Pancreas (tissue), 10 donors: ENCODE data around the gene B3GNT7. TPM values are rescaled to one million over a fixed set of nuclear protein-coding genes. Genes with fewer than 3 reads are reported as not detected.

Experiments used
- ATAC-seq, 4 donors: fragments of 200-7000 bp; cut with Tn5 transposase; one replicate each; pipeline versions ENCODE4 v1.8.0 to v1.9.1; 2020; ENCODE audit warnings: mild to moderate bottlenecking in 4 of 4, moderate library complexity in 4 of 4
- DNase-seq, 6 donors: peaks; one replicate each; pipeline ENCODE4 v3.0.0-alpha.2; 2020
- FAIRE-seq: peaks from 2 replicates; lab custom pipeline; 2012; peaks lifted over from hg19 to GRCh38; lab: Jason Lieb, UNC
- H3K27ac ChIP-seq, 4 donors: fragments of 200-600 bp; sonication (generic); 1 replicate in 3 of 4; 2 replicates in 1 of 4; pipeline versions ENCODE4 v1.5.0 to v1.8.0; 2020
- H3K27me3 ChIP-seq, 4 donors: fragments of 200-600 bp; one replicate each; pipeline ENCODE4 v1.8.0; 2021
- H3K36me3 ChIP-seq, 3 donors: fragments of 200-600 bp; sonication (generic) in 1 of 3; one replicate each; pipeline versions ENCODE4 v1.5.0 to v1.8.0; 2020 to 2021
- H3K4me1 ChIP-seq, 3 donors: fragments of 200-600 bp; one replicate each; pipeline ENCODE4 v1.8.0; 2021
- H3K4me3 ChIP-seq, 4 donors: fragments of 200-600 bp; sonication (generic) in 2 of 4; one replicate each; pipeline versions ENCODE4 v1.5.0 to v1.8.0; 2020 to 2021
- H3K9me3 ChIP-seq, 4 donors: fragments of 200-600 bp; one replicate each; pipeline ENCODE4 v1.8.0; 2021
- WGBS, 2 donors: extraction: QIAGEN DNeasy Blood & Tissue Kit; methylation state at CpG; one replicate each; pipeline ENCODE4 v1.1.7; 2013; 5-methylcytosine and 5-hydroxymethylcytosine counted together
- intact Hi-C, 3 donors: fragments of 100-400 bp; cut with DNase I; formaldehyde crosslinking; loops; one replicate each; pipeline versions ENCODE4 v1.11.1 to v1.14.2; 2022
- polyA plus RNA-seq, 2 donors: library from polyadenylated mRNA; stranded (reverse); fragments of 200-250 nt; gene quantifications; one replicate each; pipeline ENCODE4 v1.2.3, GENCODE V29; 2013
- total RNA-seq, 6 donors: library from RNA; stranded (reverse); fragmentation: NEBNext Ultra II Directional in 4 of 6; extraction: Animal tissue kit (Norgen Biotek cat#: 25700) in 4 of 6; gene quantifications; one replicate each; pipeline versions ENCODE4 v1.2.1 to v1.2.4, GENCODE V29; 2021 to 2023
- TF ChIP-seq, protein P1 (sequence below), 4 donors: fragments of 200-600 bp; sonication (generic) in 3 of 4; IDR thresholded peaks; one replicate each; pipeline versions ENCODE4 v1.5.0 to v1.8.0; 2021; ENCODE audit warnings: antibody characterized with exemption in 4 of 4
- donor health status: healthy with polysubstance abuse.
- donor health status: DM: no; HTN: no; CAD: no; lungs with moderate emphysema.
- donor health status: DM: no; HTN: no; CAD: no.
- donor health status: control.
- donor health status: control.
- donor health status: Bipolar disorder and iron deficiency.
- donor health status: DM: yes; HTN: yes; CAD: no.
- donor health status: DM: no; HTN: no; CAD: no.
- donor health status: DM: no; HTN: no; CAD: no.
- donor health status: DM: yes; HTN: yes; CAD: no.

The B3GNT7 gene
- total and polyA plus RNA-seq, 8 donors, result 5.6 to 34.5 (median 12.1) TPM

- Histone ChIP-seq H3K36me3 (no peaks in the 10 kb centered on the region), H3K4me1 (peaks cover 0 to 6% (median 4%) of the 10 kb centered on the region in 3 donors), H3K27me3 (no peaks in the 10 kb centered on the region), H3K4me3 (no peak overlapping the region), H3K9me3 (no peaks in the 10 kb centered on the region), H3K27ac (peak overlapping the region in 1 of 4 donors; percentile 33)
- TF ChIP-seq, protein P1, sequence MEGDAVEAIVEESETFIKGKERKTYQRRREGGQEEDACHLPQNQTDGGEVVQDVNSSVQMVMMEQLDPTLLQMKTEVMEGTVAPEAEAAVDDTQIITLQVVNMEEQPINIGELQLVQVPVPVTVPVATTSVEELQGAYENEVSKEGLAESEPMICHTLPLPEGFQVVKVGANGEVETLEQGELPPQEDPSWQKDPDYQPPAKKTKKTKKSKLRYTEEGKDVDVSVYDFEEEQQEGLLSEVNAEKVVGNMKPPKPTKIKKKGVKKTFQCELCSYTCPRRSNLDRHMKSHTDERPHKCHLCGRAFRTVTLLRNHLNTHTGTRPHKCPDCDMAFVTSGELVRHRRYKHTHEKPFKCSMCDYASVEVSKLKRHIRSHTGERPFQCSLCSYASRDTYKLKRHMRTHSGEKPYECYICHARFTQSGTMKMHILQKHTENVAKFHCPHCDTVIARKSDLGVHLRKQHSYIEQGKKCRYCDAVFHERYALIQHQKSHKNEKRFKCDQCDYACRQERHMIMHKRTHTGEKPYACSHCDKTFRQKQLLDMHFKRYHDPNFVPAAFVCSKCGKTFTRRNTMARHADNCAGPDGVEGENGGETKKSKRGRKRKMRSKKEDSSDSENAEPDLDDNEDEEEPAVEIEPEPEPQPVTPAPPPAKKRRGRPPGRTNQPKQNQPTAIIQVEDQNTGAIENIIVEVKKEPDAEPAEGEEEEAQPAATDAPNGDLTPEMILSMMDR (IDR thresholded peaks at IDR 0.05), result no peak
- FAIRE-seq (no peak), DNase-seq (peak in 3 of 6 donors; percentile 28 to 54 (median 44)), ATAC-seq (peak; percentile 75 to 85 (median 78))
- WGBS, 2 donors, result 33 to 36% methylated on average over 5 of the region's 5 CpGs
- intact Hi-C loops, result no loop called here
Observed at GRCh38 chr2:231356466-231356844, 39.1 kb upstream of the B3GNT7 start.

DNA sequence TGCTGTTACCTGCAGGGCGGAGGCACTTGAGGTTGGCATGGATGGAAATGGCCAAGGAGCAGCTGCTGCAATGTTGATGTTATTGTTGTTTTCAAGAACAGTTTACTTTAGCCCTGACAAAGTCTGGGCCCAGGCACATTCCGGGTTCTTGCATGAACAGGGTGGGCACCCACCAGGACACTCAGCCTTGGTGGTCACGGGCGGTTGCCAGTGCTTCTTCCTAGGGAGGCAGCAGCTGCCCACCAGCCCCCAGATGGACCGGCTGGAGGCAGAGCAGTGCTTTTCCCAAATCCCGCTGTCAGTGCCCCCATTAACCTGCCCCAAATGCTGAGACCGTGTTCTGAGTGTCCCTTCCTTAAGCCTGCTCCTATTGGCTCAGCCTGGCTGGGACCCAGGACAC is 38.5 kb upstream of the B3GNT7 start:
- H3K27ac ChIP-seq, result peak overlapping the region in 1 of 4 donors; percentile 33
- peaks cover 0 to 6% (median 4%) of the 10 kb centered on the region in 3 donors for H3K4me1 ChIP-seq
- ATAC-seq, result no peak
- intact Hi-C loops, result no loop called here
- H3K36me3 ChIP-seq, result no peaks in the 10 kb centered on the region
- H3K27me3 ChIP-seq, result no peaks in the 10 kb centered on the region
- TF ChIP-seq, protein P1 (IDR thresholded peaks at IDR 0.05), result no peak
- no peak overlapping the region for H3K4me3 ChIP-seq
- WGBS, 2 donors, result 95 to 96% methylated on average over 7 of the region's 7 CpGs
- no peaks in the 10 kb centered on the region for H3K9me3 ChIP-seq
- peak in 1 of 6 donors; percentile 23 for DNase-seq
- no peak for FAIRE-seq

GRCh38 chr2:231357931-231358330 is 37.6 kb upstream of the B3GNT7 start:
- no peaks in the 10 kb centered on the region for H3K9me3 ChIP-seq
- peak in 1 of 6 donors; percentile 21 for DNase-seq
- H3K36me3 ChIP-seq, result no peaks in the 10 kb centered on the region
- 95% methylated on average over 4 of the region's 4 CpGs for WGBS, 2 donors
- TF ChIP-seq, protein P1 (IDR thresholded peaks at IDR 0.05), result no peak
- H3K4me3 ChIP-seq, result no peak overlapping the region
- ATAC-seq, result no peak
- intact Hi-C loops, result no loop called here
- no peaks in the 10 kb centered on the region for H3K27me3 ChIP-seq
- FAIRE-seq, result no peak
- H3K27ac ChIP-seq, result no peak overlapping the region
- H3K4me1 ChIP-seq, result peaks cover 0 to 6% (median 4%) of the 10 kb centered on the region in 3 donors

- DNase-seq, result peak in 1 of 6 donors; percentile 18
- Histone ChIP-seq H3K4me1 (peaks cover 0 to 6% (median 4%) of the 10 kb centered on the region in 3 donors), H3K4me3 (no peak overlapping the region), H3K36me3 (no peaks in the 10 kb centered on the region), H3K27ac (no peak overlapping the region), H3K9me3 (no peaks in the 10 kb centered on the region), H3K27me3 (no peaks in the 10 kb centered on the region)
- ATAC-seq, result no peak
- 94 to 99% methylated on average over 9 to 10 of the region's 10 CpGs for WGBS, 2 donors
- intact Hi-C loops, result no loop called here
- FAIRE-seq, result no peak
- TF ChIP-seq, protein P1 (IDR thresholded peaks at IDR 0.05), result no peak
Observed at GRCh38 chr2:231359441-231359840, 36.1 kb upstream of the B3GNT7 start.

DNA sequence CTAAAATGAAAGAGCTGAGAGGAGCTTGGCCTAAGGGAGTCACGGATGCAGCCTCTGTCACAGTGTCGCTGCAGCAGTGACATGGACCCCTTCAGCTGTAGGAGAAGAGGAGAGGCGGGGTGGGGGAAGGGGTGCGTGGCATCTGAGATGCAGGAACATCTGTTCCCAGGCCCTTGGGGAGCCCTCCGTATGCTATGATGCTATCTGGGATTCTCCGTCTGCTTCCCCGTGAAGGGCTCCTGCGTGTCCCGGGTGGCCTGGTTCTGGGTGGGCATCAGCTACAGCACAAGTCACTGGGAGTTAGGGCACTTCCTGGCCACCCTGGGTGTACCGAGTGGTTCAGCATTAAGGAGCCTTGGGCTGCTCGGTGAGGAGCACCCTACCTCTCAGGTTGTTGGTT is 35.6 kb upstream of the B3GNT7 start:
- 94 to 96% methylated on average over 10 to 11 of the region's 11 CpGs for WGBS, 2 donors
- Histone ChIP-seq H3K9me3 (no peaks in the 10 kb centered on the region), H3K27me3 (no peaks in the 10 kb centered on the region), H3K36me3 (no peaks in the 10 kb centered on the region), H3K4me1 (peaks cover 0 to 6% (median 4%) of the 10 kb centered on the region in 3 donors), H3K4me3 (no peak overlapping the region), H3K27ac (no peak overlapping the region)
- DNase-seq (peak in 1 of 6 donors; percentile 26), ATAC-seq (no peak), FAIRE-seq (no peak)
- TF ChIP-seq, protein P1 (IDR thresholded peaks at IDR 0.05), result no peak
- intact Hi-C loops, result no loop called here
